Measurements from ENCODE around the gene C17orf67. TPM values are rescaled to one million over a fixed set of nuclear protein-coding genes. Genes with fewer than 3 reads are reported as not detected.
"Not testable (repeated sequence)": the region's sequence is repeated elsewhere in the genome, so short reads cannot be mapped to it uniquely, and the experiment has no call there.

Gene C17orf67
- total RNA-seq, 1 donor from 2014 or later = 1.9 TPM

- no peak for DNase-seq
Observed at GRCh38 chr17:56772442-56772841, 61.3 kb downstream of the C17orf67 start.

GRCh38 chr17:56771975-56772374 is 61.7 kb downstream of the C17orf67 start:
- DNase-seq = no peak

- no peak for DNase-seq
Observed at GRCh38 chr17:56771563-56771962, 62.2 kb downstream of the C17orf67 start.

DNA sequence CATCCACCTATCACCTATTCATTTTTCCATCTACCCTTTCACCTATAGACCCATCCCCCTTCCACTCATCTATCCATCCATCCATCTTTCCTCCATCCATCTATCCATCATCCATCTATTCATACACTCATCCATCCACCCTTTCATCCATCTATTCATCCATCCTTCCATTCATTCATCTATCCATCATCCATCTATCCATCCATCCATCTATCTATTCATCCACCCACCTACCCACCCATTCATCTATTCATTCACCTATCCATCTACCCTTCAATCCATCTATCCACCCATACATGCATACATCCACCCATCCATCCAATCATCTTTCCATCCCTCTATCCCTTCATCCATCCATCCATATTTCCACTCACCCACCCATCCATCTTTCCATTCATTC is 63.3 kb downstream of the C17orf67 start:
- no peak for DNase-seq

DNA sequence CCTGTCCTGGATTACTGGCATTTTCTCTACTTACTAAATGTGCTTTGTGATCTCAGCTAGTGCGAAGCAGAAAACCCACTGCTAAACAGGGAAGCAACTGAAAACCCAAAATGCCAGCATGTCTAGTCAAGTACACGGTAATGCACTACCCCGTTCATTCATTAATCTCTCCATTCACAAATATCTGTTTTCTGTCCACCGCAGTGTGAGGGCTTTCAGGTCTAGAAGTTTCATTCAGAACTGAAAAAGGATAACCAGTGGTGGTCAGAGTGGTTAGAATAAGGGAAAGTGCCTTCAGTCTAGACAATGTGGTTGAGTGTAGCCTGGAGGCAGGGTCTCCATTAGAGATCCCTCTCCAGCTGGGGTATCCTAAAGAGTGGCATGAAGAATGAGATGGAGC is 68.3 kb downstream of the C17orf67 start:
- DNase-seq = no peak

GRCh38 chr17:56762988-56763387 is 70.7 kb downstream of the C17orf67 start:
- no peak for DNase-seq

DNA sequence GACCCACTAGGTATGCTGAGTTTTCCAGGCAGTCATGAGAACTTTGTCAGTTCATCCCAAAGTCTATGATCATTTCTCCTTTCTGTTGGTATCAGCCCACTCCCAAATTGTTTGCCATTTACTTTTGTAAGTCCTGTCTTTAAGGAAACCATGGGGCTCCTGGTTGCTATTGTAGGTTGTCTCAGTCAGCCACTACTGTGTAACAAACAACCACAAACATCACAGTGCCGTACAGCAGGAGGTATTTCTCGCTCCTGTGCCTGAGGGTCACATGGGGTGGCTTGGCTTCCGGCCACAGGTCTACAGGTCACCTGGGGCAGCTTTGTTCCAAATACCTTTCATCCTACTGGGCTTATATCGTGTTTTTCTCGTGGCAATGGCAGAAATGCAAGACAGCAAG is 71.6 kb downstream of the C17orf67 start:
- no peak for DNase-seq

DNA sequence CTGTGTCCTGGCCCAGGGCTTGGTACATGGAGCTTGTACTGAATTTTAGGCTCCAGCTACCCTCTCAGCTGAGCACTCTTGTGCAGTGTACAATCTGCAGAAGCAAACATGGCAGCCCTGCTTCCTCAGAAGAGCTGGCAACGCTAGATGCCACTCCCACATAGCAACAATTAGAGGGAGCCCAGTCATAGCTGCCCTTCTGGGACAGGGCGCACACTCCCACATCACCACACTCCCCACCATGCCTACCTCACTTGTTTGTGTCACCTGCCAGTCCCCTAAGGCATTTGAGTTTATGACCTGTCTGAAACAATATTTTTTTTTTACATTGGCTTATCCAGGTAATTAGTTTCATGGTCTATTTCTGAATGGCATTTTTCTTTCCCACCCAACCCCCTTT is 72.3 kb downstream of the C17orf67 start:
- no peak for DNase-seq

- DNase-seq = not testable (repeated sequence)
Observed at GRCh38 chr17:56757611-56758010, 76.1 kb downstream of the C17orf67 start.

DNA sequence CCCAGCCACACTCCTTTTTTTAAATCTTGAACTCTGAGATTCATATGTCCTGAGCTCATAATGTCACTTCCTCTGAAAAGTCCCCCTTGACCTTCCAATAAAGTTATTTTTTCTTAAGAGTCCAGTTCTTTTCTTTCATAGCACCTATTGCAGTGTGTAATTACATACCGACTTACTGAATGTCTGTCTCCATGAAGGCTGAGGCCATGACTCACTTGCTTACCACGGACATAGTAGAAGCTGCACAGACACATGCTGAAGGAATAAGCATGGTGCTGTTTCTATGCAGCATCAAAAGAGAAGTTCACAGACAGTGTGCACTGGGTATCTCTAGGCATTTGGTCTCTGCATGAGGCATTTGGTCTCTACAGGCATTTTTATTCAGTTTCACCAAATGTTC is 77.2 kb downstream of the C17orf67 start:
- no peak for DNase-seq

GRCh38 chr17:56755310-56755709 is 78.4 kb downstream of the C17orf67 start:
- DNase-seq = no peak

- DNase-seq = no peak
Observed at GRCh38 chr17:56754523-56755208, 79.1 kb downstream of the C17orf67 start.

DNA sequence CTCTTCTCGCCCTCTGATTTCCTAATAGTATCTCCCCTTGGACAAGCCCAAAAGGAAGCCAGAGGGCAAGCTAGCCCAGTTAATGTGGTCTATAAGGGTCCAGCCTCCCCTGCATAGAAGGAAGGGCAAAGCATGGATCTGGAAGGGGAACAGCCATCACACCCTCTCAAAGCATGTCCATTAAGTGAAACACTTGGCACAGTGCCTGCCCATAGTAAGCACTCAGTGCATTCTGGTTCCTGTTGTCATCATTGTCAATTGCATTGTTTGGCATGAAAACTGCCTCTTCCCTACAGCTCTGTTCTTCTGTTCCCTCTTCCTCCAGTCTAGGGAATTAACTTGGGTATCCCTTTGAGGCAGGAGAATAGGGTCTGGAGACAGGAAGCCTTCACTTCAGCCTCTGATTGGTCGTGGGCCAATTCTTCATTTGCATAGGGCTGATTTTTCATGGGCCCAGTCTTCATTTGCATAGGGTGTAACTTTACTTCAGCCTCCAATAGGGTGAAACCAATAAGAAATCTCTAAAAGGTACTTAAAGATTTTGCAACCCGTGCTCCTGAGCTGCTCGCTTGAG is 81.4 kb downstream of the C17orf67 start:
- no peak for DNase-seq

- no peak for DNase-seq
Observed at GRCh38 chr17:56751145-56751738, 82.5 kb downstream of the C17orf67 start.

DNA sequence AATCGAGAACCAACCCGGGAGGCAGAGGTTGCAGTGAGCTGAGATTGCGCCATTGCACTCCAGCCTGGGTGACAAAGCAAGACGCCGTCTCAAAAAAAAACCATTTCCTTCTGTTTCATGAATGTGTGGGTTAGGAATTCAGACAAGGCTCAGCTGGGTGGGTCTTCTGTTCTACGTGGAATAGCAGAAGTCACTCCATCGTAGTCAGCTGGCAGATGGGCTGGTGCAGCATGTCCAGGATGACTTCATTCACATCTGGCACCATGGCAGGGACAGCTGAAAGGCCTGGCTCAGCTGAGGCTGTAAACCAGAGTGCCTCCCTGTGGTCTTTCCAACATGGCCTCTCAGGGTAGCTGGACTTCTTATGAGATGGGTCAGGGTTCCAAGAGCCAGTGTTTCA is 89.0 kb downstream of the C17orf67 start:
- DNase-seq = no peak

- no peak for DNase-seq
Observed at GRCh38 chr17:56742601-56743000, 91.1 kb downstream of the C17orf67 start.

Small RNAs within 50 kb of the gene (small RNA-seq; reads per million reads assigned to genes)
- gene RNU6-1158P = not detected

Other genes starting within 250 kb of the C17orf67 start
- gene NOG, start 240.2 kb downstream of the C17orf67 start, total RNA-seq = 3.7 TPM
- gene DGKE, start 231 bp upstream of the C17orf67 start, total RNA-seq = 42.0 TPM
- 1.6 TPM for gene TRIM25, start 80.1 kb upstream of the C17orf67 start, total RNA-seq
- gene COIL, start 127.1 kb upstream of the C17orf67 start, total RNA-seq = 26.7 TPM
- 5.6 TPM for gene SCPEP1, start 144.2 kb upstream of the C17orf67 start, total RNA-seq

All from occipital lobe (tissue), 3 donors.